ENCODE data around the gene TPRG1L.
"Not testable (repeated sequence)": the region's sequence is repeated elsewhere in the genome, so short reads cannot be mapped to it uniquely, and the experiment has no call there.

The TPRG1L gene

GRCh38 chr1:3584915-3585314 lies 39.9 kb upstream of the TPRG1L start:
- peaks cover 3% of the 10 kb centered on the region; the same call in 1 of the 2 replicates for H3K4me1 ChIP-seq (ENCODE audit: insufficient read depth, low read length)
- WGBS = 95% methylated on average over 7 of the region's 7 CpGs
- H3K9me3 ChIP-seq (ENCODE audit: insufficient read depth, low read depth, low read length) = peaks cover 6% of the 10 kb centered on the region; the same call in 1 of the 2 replicates
- H3K36me3 ChIP-seq (ENCODE audit: insufficient read depth, low read length) = 0 out of 2 replicates have a peak, but pooled peaks cover 3% of the 10 kb centered on the region
- H3K9ac ChIP-seq (ENCODE audit: low read depth, low read length) = no peak overlapping the region
- H3K27ac ChIP-seq (ENCODE audit: low read depth, low read length) = no peak overlapping the region
- H3K27me3 ChIP-seq (ENCODE audit: insufficient read depth, low read length) = no peaks in the 10 kb centered on the region
- no peak overlapping the region for H3K4me3 ChIP-seq (ENCODE audit: low read length)

GRCh38 chr1:3585353-3585868 lies 39.4 kb upstream of the TPRG1L start:
- 78% methylated on average over 6 of the region's 6 CpGs for WGBS
- H3K27me3 ChIP-seq (ENCODE audit: insufficient read depth, low read length); H3K4me3 ChIP-seq (ENCODE audit: low read length); H3K36me3 ChIP-seq (ENCODE audit: insufficient read depth, low read length); H3K9me3 ChIP-seq (ENCODE audit: insufficient read depth, low read depth, low read length); H3K27ac ChIP-seq (ENCODE audit: low read depth, low read length); H3K9ac ChIP-seq (ENCODE audit: low read depth, low read length); H3K4me1 ChIP-seq (ENCODE audit: insufficient read depth, low read length): not testable (repeated sequence)

- H3K4me3 ChIP-seq (ENCODE audit: low read length) = no peak overlapping the region
- 0 out of 2 replicates have a peak, but pooled peaks cover 3% of the 10 kb centered on the region for H3K36me3 ChIP-seq (ENCODE audit: insufficient read depth, low read length)
- 89% methylated on average over 19 of the region's 19 CpGs for WGBS
- peaks cover 5% of the 10 kb centered on the region; the same call in 1 of the 2 replicates for H3K4me1 ChIP-seq (ENCODE audit: insufficient read depth, low read length)
- H3K27ac ChIP-seq (ENCODE audit: low read depth, low read length) = no peak overlapping the region
- H3K9me3 ChIP-seq (ENCODE audit: insufficient read depth, low read depth, low read length) = peaks cover 6% of the 10 kb centered on the region; the same call in 1 of the 2 replicates
- H3K27me3 ChIP-seq (ENCODE audit: insufficient read depth, low read length) = no peaks in the 10 kb centered on the region
- H3K9ac ChIP-seq (ENCODE audit: low read depth, low read length) = no peak overlapping the region
Observed at GRCh38 chr1:3585940-3586568, 38.8 kb upstream of the TPRG1L start.

GRCh38 chr1:3586986-3587759 lies 37.6 kb upstream of the TPRG1L start:
- Histone ChIP-seq H3K36me3 (ENCODE audit: insufficient read depth, low read length) (0 out of 2 replicates have a peak, but pooled peaks cover 3% of the 10 kb centered on the region), H3K27me3 (ENCODE audit: insufficient read depth, low read length) (no peaks in the 10 kb centered on the region), H3K4me1 (ENCODE audit: insufficient read depth, low read length) (peaks cover 5% of the 10 kb centered on the region; the same call in 1 of the 2 replicates), H3K4me3 (ENCODE audit: low read length) (no peak overlapping the region), H3K9me3 (ENCODE audit: insufficient read depth, low read depth, low read length) (peaks cover 6% of the 10 kb centered on the region; the same call in 1 of the 2 replicates), H3K27ac (ENCODE audit: low read depth, low read length) (no peak overlapping the region), H3K9ac (ENCODE audit: low read depth, low read length) (no peak overlapping the region)
- 95% methylated on average over 23 of the region's 24 CpGs for WGBS

GRCh38 chr1:3588395-3588794 lies 36.4 kb upstream of the TPRG1L start:
- Histone ChIP-seq H3K36me3 (ENCODE audit: insufficient read depth, low read length) (0 out of 2 replicates have a peak, but pooled peaks cover 3% of the 10 kb centered on the region), H3K9me3 (ENCODE audit: insufficient read depth, low read depth, low read length) (peaks cover 6% of the 10 kb centered on the region; the same call in 1 of the 2 replicates), H3K9ac (ENCODE audit: low read depth, low read length) (no peak overlapping the region), H3K4me1 (ENCODE audit: insufficient read depth, low read length) (peaks cover 7% of the 10 kb centered on the region; the same call in 1 of the 2 replicates), H3K27ac (ENCODE audit: low read depth, low read length) (no peak overlapping the region), H3K27me3 (ENCODE audit: insufficient read depth, low read length) (no peaks in the 10 kb centered on the region), H3K4me3 (ENCODE audit: low read length) (no peak overlapping the region)
- WGBS = 94% methylated on average over 5 of the region's 5 CpGs

- no peak overlapping the region for H3K27ac ChIP-seq (ENCODE audit: low read depth, low read length)
- H3K36me3 ChIP-seq (ENCODE audit: insufficient read depth, low read length) = peaks cover 3% of the 10 kb centered on the region; the same call in 1 of the 2 replicates
- no peak overlapping the region for H3K9ac ChIP-seq (ENCODE audit: low read depth, low read length)
- no peaks in the 10 kb centered on the region for H3K27me3 ChIP-seq (ENCODE audit: insufficient read depth, low read length)
- H3K4me1 ChIP-seq (ENCODE audit: insufficient read depth, low read length) = peaks cover 10% of the 10 kb centered on the region; the same call in 1 of the 2 replicates
- peaks cover 2% of the 10 kb centered on the region; the same call in 1 of the 2 replicates for H3K9me3 ChIP-seq (ENCODE audit: insufficient read depth, low read depth, low read length)
- 81% methylated on average over 27 of the region's 27 CpGs for WGBS
- H3K4me3 ChIP-seq (ENCODE audit: low read length) = no peak overlapping the region
Observed at GRCh38 chr1:3590139-3590763, 34.6 kb upstream of the TPRG1L start.

GRCh38 chr1:3590951-3591865 lies 33.6 kb upstream of the TPRG1L start:
- Histone ChIP-seq H3K36me3 (ENCODE audit: insufficient read depth, low read length) (no peaks in the 10 kb centered on the region; the same call in 1 of the 2 replicates), H3K4me1 (ENCODE audit: insufficient read depth, low read length) (peaks cover 10% of the 10 kb centered on the region; the same call in 1 of the 2 replicates), H3K9ac (ENCODE audit: low read depth, low read length) (no peak overlapping the region), H3K4me3 (ENCODE audit: low read length) (no peak overlapping the region), H3K9me3 (ENCODE audit: insufficient read depth, low read depth, low read length) (no peaks in the 10 kb centered on the region), H3K27ac (ENCODE audit: low read depth, low read length) (no peak overlapping the region), H3K27me3 (ENCODE audit: insufficient read depth, low read length) (no peaks in the 10 kb centered on the region)
- 91% methylated on average over 33 of the region's 33 CpGs for WGBS

- H3K27me3 ChIP-seq (ENCODE audit: insufficient read depth, low read length) = no peaks in the 10 kb centered on the region
- H3K27ac ChIP-seq (ENCODE audit: low read depth, low read length) = no peak overlapping the region
- H3K4me3 ChIP-seq (ENCODE audit: low read length) = no peak overlapping the region
- H3K9me3 ChIP-seq (ENCODE audit: insufficient read depth, low read depth, low read length) = no peaks in the 10 kb centered on the region
- H3K4me1 ChIP-seq (ENCODE audit: insufficient read depth, low read length) = peaks cover 17% of the 10 kb centered on the region; the same call in 1 of the 2 replicates
- H3K36me3 ChIP-seq (ENCODE audit: insufficient read depth, low read length) = no peaks in the 10 kb centered on the region; the same call in 1 of the 2 replicates
- no peak overlapping the region for H3K9ac ChIP-seq (ENCODE audit: low read depth, low read length)
- WGBS = 85% methylated on average over 13 of the region's 17 CpGs
Observed at GRCh38 chr1:3593334-3593733, 31.5 kb upstream of the TPRG1L start.

- WGBS = 79% methylated on average over 10 of the region's 10 CpGs
- Histone ChIP-seq H3K27ac (ENCODE audit: low read depth, low read length) (no peak overlapping the region), H3K9ac (ENCODE audit: low read depth, low read length) (no peak overlapping the region), H3K4me3 (ENCODE audit: low read length) (no peak overlapping the region), H3K36me3 (ENCODE audit: insufficient read depth, low read length) (no peaks in the 10 kb centered on the region; the same call in 1 of the 2 replicates), H3K9me3 (ENCODE audit: insufficient read depth, low read depth, low read length) (no peaks in the 10 kb centered on the region), H3K4me1 (ENCODE audit: insufficient read depth, low read length) (peaks cover 21% of the 10 kb centered on the region), H3K27me3 (ENCODE audit: insufficient read depth, low read length) (no peaks in the 10 kb centered on the region)
Observed at GRCh38 chr1:3593745-3594144, 31.1 kb upstream of the TPRG1L start.

GRCh38 chr1:3594706-3595377 lies 30.0 kb upstream of the TPRG1L start:
- H3K9me3 ChIP-seq (ENCODE audit: insufficient read depth, low read depth, low read length) = no peaks in the 10 kb centered on the region

More at GRCh38 chr1:3594706-3595377, 30.0 kb upstream of the TPRG1L start:
- H3K4me1 ChIP-seq (ENCODE audit: insufficient read depth, low read length) = peaks cover 23% of the 10 kb centered on the region
- 91% methylated on average over 31 of the region's 31 CpGs for WGBS
- no peak overlapping the region for H3K27ac ChIP-seq (ENCODE audit: low read depth, low read length)
- no peak overlapping the region for H3K9ac ChIP-seq (ENCODE audit: low read depth, low read length)
- H3K4me3 ChIP-seq (ENCODE audit: low read length) = no peak overlapping the region
- no peaks in the 10 kb centered on the region for H3K27me3 ChIP-seq (ENCODE audit: insufficient read depth, low read length)
- no peaks in the 10 kb centered on the region; the same call in 1 of the 2 replicates for H3K36me3 ChIP-seq (ENCODE audit: insufficient read depth, low read length)

Data from HUES64 (cell line).